Peyer's patch (tissue), 4 donors: ENCODE data around the gene ATG7.

Source experiments
- POLR2A ChIP-seq, 2 donors: fragments of 450-650 bp; IDR thresholded peaks; one replicate each; pipeline ENCODE4 v1.5.1; 2017; ENCODE audit warnings: antibody characterized with exemption in 2 of 2, mild to moderate bottlenecking in 2 of 2, moderate library complexity in 2 of 2
- TF ChIP-seq, protein P1 (sequence below), 6 experiments: fragments of 450-650 bp in 4 of 6; fragments of 200-600 bp in 2 of 6; sonication (generic) in 1 of 6; IDR thresholded peaks; one replicate each; pipeline ENCODE4 v1.5.1; 2017 to 2019; ENCODE audit warnings: antibody characterized with exemption in 6 of 6, mild to moderate bottlenecking in 3 of 6, moderate library complexity in 1 of 6

DNA sequence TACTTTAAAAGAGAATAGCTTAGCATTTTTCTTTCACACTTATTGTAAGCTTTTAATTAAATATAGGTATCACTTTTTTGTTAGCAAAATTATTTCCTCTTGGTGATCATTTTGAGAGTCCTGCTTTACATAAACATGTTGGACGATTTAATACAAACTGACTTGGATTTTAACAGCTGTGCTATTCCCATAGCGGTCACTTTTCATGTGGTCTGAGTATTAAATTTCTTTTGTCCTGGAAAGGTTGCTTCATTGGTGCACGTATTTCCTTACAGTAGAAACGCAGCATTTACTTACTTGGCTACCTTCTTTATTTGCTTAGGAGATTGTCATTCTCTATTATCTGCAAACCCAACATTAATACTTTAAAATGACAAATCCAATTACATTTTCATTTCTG is 109.4 kb downstream of the ATG7 start:
- no peak for TF ChIP-seq POLR2A (IDR thresholded peaks at IDR 0.05)
- TF ChIP-seq, protein P1, sequence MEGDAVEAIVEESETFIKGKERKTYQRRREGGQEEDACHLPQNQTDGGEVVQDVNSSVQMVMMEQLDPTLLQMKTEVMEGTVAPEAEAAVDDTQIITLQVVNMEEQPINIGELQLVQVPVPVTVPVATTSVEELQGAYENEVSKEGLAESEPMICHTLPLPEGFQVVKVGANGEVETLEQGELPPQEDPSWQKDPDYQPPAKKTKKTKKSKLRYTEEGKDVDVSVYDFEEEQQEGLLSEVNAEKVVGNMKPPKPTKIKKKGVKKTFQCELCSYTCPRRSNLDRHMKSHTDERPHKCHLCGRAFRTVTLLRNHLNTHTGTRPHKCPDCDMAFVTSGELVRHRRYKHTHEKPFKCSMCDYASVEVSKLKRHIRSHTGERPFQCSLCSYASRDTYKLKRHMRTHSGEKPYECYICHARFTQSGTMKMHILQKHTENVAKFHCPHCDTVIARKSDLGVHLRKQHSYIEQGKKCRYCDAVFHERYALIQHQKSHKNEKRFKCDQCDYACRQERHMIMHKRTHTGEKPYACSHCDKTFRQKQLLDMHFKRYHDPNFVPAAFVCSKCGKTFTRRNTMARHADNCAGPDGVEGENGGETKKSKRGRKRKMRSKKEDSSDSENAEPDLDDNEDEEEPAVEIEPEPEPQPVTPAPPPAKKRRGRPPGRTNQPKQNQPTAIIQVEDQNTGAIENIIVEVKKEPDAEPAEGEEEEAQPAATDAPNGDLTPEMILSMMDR (IDR thresholded peaks at IDR 0.05): no peak
